Upper lobe of right lung (tissue), 1 donor: ENCODE results near the gene TMEM80. TPM values are rescaled to one million over a fixed set of nuclear protein-coding genes. Genes with fewer than 3 reads are reported as not detected.
A peak's percentile ranks its signal among the peaks of the same experiment; 100 is the strongest.

Experiments
- ATAC-seq: fragments of 200-7000 bp; cut with Tn5 transposase; one replicate; pipeline ENCODE4 v1.9.1; 2020; ENCODE audit warnings: mild to moderate bottlenecking, moderate library complexity
- DNase-seq: peaks from one replicate; pipeline ENCODE4 v3.0.0-alpha.2; 2020
- H3K27ac ChIP-seq: fragments of 200-600 bp; one replicate; pipeline ENCODE4 v1.8.0; 2022
- H3K27me3 ChIP-seq: fragments of 200-600 bp; one replicate; pipeline ENCODE4 v1.8.0; 2022; ENCODE audit warnings: mild to moderate bottlenecking
- H3K36me3 ChIP-seq: fragments of 200-600 bp; one replicate; pipeline ENCODE4 v1.8.0; 2022
- H3K4me1 ChIP-seq: fragments of 200-600 bp; one replicate; pipeline ENCODE4 v1.8.0; 2022
- H3K4me3 ChIP-seq: fragments of 200-600 bp; one replicate; pipeline ENCODE4 v1.8.0; 2022; ENCODE audit warnings: mild to moderate bottlenecking
- H3K9me3 ChIP-seq: fragments of 200-600 bp; one replicate; pipeline ENCODE4 v1.8.0; 2022
- intact Hi-C: fragments of 100-400 bp; cut with DNase I; formaldehyde crosslinking; loops from one replicate; pipeline ENCODE4 v1.11.0; 2022
- total RNA-seq: library from RNA; stranded (reverse); fragmentation: NEBNext Ultra II Directional; extraction: Animal tissue kit (Norgen Biotek cat#: 25700); gene quantifications from one replicate; pipeline ENCODE4 v1.2.1, GENCODE V29; 2021
- TF ChIP-seq, protein P1 (sequence below): fragments of 200-600 bp; IDR thresholded peaks from one replicate; pipeline ENCODE4 v1.8.0; 2022; ENCODE audit warnings: antibody characterized with exemption
- donor health status: DM: no; HTN: yes; CAD: no; lungs with severe emphysema.

TMEM80 gene
- total RNA-seq, 1 donor from 2014 or later = 33.2 TPM

DNA sequence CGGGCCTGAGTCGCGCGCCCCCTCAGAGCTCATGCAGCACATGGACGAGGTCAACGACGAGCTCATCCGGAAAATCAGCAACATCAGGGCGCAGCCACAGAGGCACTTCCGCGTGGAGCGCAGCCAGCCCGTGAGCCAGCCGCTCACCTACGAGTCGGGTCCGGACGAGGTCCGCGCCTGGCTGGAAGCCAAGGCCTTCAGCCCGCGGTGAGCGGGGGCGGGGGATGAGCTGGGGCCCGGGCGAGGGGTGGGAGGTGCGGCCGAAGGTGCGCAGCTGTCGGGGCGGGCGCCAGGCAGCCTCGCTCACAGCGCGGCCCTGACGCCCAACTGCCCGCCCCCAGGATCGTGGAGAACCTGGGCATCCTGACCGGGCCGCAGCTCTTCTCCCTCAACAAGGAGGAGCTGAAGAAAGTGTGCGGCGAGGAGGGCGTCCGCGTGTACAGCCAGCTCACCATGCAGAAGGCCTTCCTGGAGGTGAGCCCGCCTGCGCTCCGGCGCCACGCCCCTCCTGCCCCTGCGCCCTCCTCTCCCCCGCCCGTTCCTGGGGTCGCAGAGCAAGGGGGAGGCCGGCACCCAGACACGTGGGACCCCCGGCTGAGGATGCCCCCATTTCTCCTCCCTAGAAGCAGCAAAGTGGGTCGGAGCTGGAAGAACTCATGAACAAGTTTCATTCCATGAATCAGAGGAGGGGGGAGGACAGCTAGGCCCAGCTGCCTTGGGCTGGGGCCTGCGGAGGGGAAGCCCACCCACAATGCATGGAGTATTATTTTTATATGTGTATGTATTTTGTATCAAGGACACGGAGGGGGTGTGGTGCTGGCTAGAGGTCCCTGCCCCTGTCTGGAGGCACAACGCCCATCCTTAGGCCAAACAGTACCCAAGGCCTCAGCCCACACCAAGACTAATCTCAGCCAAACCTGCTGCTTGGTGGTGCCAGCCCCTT, 30.9 kb downstream of the TMEM80 start:
- ATAC-seq (peak; percentile 2), DNase-seq (peak; percentile 82)
- Histone ChIP-seq H3K27ac (peak overlapping the region; percentile 51), H3K9me3 (no peaks in the 10 kb centered on the region), H3K36me3 (no peaks in the 10 kb centered on the region), H3K4me1 (peaks cover 18% of the 10 kb centered on the region), H3K27me3 (peaks cover 18% of the 10 kb centered on the region), H3K4me3 (peak overlapping the region; percentile 30)
- intact Hi-C loops = loop anchor here (10.0 kb wide), 1 partner anchor 172 kb away; no protein-coding TSS in a partner anchor
- TF ChIP-seq, protein P1, sequence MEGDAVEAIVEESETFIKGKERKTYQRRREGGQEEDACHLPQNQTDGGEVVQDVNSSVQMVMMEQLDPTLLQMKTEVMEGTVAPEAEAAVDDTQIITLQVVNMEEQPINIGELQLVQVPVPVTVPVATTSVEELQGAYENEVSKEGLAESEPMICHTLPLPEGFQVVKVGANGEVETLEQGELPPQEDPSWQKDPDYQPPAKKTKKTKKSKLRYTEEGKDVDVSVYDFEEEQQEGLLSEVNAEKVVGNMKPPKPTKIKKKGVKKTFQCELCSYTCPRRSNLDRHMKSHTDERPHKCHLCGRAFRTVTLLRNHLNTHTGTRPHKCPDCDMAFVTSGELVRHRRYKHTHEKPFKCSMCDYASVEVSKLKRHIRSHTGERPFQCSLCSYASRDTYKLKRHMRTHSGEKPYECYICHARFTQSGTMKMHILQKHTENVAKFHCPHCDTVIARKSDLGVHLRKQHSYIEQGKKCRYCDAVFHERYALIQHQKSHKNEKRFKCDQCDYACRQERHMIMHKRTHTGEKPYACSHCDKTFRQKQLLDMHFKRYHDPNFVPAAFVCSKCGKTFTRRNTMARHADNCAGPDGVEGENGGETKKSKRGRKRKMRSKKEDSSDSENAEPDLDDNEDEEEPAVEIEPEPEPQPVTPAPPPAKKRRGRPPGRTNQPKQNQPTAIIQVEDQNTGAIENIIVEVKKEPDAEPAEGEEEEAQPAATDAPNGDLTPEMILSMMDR = no peak

DNA sequence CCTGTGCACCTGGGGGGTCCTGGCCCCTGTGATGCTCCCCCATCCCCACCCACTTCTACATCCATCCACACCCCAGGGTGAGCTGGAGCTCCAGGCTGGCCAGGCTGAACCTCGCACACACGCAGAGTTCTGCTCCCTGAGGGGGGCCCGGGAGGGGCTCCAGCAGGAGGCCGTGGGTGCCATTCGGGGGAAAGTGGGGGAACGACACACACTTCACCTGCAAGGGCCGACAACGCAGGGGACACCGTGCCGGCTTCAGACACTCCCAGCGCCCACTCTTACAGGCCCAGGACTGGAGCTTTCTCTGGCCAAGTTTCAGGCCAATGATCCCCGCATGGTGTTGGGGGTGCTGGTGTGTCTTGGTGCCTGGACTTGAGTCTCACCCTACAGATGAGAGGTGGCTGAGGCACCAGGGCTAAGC, 31.7 kb downstream of the TMEM80 start:
- Histone ChIP-seq H3K4me1 (peaks cover 18% of the 10 kb centered on the region), H3K36me3 (no peaks in the 10 kb centered on the region), H3K4me3 (no peak overlapping the region), H3K27ac (peak overlapping the region; percentile 26), H3K9me3 (no peaks in the 10 kb centered on the region), H3K27me3 (peaks cover 10% of the 10 kb centered on the region)
- TF ChIP-seq, protein P1 = no peak
- no peak for DNase-seq
- ATAC-seq = no peak
- intact Hi-C loops = loop anchor here (10.0 kb wide), 1 partner anchor 172 kb away; no protein-coding TSS in a partner anchor

DNA sequence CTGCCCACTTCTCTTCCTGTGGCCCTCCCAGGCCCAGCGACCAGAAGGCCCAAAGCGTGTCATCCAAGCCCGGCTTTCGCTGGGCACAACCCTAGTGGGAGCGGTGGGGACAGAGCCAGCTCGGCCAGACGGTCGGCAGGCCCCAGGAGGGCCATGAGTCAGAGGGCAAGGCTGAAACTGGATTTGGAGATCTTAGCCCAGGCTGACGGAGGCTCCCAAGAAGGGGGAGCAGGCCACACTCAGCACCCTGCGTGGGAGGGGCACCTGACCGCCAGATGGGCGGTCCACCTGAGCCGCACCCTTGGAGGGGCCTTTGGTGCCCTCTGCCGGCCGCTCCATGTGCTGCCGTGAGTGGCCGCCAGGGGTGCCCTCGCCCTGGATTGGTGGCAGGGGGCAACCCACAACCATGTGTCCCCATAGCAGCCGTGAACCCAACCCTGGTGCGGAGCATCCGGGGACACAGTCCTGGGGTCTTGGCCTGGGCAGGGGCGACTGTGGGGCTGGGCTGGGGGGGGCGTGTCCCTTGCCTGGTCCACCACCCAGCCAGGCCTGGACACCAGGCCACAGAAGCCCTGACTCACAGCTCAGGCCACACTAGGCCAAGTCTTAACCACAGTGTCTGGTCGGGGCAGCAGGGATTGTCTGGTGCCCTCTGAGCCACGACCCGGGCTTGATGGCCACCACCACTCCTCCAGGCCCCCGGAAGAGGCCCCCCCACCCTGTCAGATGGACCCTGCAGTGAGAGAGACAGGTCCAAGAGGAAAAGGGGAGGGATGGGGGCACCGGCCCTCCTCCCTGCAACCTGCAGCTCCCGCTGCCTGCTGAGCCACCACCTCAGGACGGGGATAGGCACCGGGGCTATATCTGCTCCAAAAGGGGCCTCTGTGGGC, 32.5 kb downstream of the TMEM80 start:
- peaks cover 8% of the 10 kb centered on the region for H3K27me3 ChIP-seq
- H3K4me1 ChIP-seq = peaks cover 18% of the 10 kb centered on the region
- no peaks in the 10 kb centered on the region for H3K9me3 ChIP-seq
- H3K27ac ChIP-seq = peak overlapping the region; percentile 26
- TF ChIP-seq, protein P1 = peak; percentile 92
- ATAC-seq = peak; percentile 94
- intact Hi-C loops = loop anchor here (10.0 kb wide), 1 partner anchor 173 kb away; no protein-coding TSS in a partner anchor
- peak; percentile 93 for DNase-seq
- H3K36me3 ChIP-seq = no peaks in the 10 kb centered on the region
- H3K4me3 ChIP-seq = no peak overlapping the region

DNA sequence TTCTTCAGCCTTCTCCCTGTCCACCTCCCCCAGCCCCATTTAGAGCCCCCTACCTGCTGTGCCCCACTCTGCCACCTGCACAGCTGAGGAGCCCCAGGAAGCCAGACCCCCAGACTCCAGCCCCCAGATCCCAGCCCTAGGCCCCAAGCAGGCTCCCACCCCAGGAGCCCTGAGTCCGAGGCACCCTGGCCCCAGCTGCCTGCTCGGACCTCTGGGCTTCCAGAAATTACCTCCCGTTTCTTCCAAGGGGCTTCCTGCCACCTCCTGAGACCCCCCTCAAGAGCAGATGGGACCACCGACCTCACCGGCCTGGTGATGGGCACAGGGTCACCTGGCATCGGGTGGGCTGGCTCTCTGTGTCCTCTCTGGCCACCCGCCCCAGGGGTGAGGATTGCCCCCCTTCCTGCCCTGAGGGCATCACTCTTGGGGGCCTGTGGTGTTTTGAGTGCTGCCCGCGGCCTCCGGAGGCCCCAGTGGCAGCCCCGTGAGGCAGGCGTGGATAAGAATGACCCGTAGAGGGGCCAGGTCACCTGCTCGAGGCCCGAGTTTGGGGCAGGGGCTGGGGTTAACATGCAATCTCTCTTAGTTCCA, 33.4 kb downstream of the TMEM80 start:
- peaks cover 8% of the 10 kb centered on the region for H3K27me3 ChIP-seq
- H3K27ac ChIP-seq = no peak overlapping the region
- ATAC-seq (no peak), DNase-seq (no peak)
- TF ChIP-seq, protein P1 = no peak
- H3K4me3 ChIP-seq = no peak overlapping the region
- intact Hi-C loops = loop anchor here (10.0 kb wide), 1 partner anchor 174 kb away; no protein-coding TSS in a partner anchor
- H3K36me3 ChIP-seq = no peaks in the 10 kb centered on the region
- no peaks in the 10 kb centered on the region for H3K9me3 ChIP-seq
- H3K4me1 ChIP-seq = peaks cover 18% of the 10 kb centered on the region

DNA sequence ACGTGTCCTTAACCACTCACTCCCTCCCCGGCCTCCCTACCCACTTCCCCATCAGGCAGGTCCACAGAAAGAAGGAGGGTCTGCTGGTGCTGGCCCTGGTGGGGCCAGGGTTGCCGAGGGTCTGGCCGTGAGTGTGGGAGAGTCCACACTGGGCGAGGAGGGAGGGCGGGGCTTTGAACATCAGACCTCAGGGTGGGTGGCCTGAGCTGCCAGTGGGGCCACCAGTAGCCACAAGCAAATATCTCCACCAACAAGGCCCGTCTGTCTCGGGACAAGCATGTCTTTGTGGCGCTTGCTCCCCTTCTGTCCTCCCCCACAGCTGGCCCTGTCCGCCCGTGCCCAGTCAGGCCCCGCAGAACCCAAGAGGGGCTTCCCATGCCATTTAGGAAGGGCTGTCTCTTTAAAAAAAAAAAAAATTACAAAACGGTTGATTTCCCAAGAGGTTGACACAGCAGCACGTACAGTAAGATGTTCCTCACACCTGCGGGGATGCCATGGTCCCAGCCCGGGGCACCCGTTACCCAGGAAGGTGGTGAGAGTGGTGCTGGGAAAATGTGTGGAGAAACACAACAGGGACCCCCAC, 34.0 kb downstream of the TMEM80 start:
- H3K9me3 ChIP-seq = no peaks in the 10 kb centered on the region
- TF ChIP-seq, protein P1 = no peak
- no peaks in the 10 kb centered on the region for H3K36me3 ChIP-seq
- no peak for DNase-seq
- intact Hi-C loops = loop anchor here (10.0 kb wide), 1 partner anchor 175 kb away; no protein-coding TSS in a partner anchor
- no peak overlapping the region for H3K27ac ChIP-seq
- H3K27me3 ChIP-seq = peaks cover 8% of the 10 kb centered on the region
- peaks cover 18% of the 10 kb centered on the region for H3K4me1 ChIP-seq
- ATAC-seq = no peak
- no peak overlapping the region for H3K4me3 ChIP-seq
